Stimulated activated CD8-positive, alpha-beta memory T cell treated with anti-CD3 and anti-CD28 coated beads, Interleukin-7, amount 100 ng/mL, for 1 hour (primary cell): ENCODE data around the gene ZNF768.
A peak's percentile ranks its signal among the peaks of the same experiment; 100 is the strongest.
"Not testable (repeated sequence)": the region's sequence is repeated elsewhere in the genome, so short reads cannot be mapped to it uniquely, and the experiment has no call there.

Experiments used
- DNase-seq, 2 donors: peaks; one replicate each; pipeline ENCODE4 v3.0.0-alpha.2; 2020; ENCODE audit warnings: low read depth in 2 of 2

The ZNF768 gene

DNA sequence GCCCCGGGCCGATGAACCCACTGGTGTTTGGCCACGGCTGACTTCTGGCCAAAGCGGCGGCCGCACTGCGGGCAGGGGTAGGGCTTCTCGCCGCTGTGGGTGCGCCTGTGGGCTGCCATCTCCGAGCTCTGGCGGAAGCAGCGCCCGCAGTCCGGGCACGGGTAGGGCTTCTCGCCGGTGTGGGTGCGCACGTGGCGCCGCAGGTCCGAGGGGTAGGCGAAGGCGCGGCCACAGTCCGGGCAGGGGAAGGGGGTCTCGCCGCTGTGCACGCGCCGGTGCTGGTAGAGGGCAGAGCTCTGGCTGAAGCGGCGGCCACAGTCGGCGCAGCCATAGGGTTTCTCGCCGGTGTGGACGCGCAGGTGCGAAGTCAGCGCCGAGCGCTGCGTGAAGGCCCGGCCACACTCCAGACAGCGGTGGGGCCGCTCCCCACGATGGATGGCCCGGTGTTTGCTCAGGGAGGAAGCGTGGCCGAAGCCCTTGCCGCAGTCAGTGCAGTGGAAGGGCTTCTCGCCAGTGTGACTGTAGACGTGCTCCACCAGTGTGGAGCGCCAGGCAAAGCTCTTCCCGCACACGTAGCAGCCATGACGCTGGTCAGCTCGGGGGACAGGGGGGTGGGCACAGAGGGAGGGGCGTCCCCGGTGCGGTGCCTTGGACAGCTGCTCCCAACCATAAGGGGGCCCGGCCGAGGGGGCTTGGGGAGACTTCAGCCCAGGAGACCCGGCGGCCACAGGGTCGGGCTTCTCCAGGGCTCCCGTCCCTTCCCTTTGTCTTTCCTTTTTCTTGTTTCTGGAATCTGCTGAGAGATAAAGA is 29.2 kb upstream of the ZNF768 start:
- DNase-seq, result no peak

DNA sequence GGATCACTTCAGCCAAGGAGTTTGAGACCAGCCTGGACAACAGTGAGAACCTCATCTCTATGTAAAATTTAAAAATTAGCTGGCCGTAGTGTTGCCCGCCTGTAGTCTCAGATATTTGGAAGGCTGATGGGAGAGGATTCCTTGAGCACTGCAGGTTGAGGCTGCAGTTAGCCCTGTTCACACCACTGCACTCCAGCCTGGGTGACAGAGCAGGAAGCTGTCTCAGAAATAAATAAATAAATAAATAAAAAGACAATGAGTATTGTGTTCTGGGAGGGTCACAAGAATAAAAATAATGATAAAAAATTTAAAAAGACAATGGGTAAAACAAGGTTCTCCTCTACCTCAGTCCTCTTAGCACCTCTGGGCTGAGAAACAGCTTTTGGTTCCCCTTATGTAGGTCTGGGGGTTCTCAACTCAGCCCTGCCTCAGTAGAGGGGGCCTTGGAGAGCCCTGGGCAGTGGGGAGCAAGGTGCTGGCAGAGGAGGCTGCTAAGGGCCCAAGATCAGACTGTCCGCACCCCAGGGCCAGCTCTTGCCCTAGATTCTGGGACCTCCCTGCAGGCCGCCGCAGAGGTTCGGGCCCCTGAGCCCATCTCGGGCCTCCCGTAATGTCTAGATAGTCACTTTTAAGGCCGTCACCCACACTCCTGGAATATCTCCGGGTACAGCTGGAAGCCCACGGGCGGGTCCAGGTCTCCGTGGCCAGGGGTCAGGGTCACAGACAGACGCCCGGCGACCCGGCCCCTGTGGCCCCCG is 28.4 kb upstream of the ZNF768 start:
- no peak for DNase-seq

GRCh38 chr16:30553393-30553899 is 27.1 kb upstream of the ZNF768 start:
- DNase-seq, result no peak

DNA sequence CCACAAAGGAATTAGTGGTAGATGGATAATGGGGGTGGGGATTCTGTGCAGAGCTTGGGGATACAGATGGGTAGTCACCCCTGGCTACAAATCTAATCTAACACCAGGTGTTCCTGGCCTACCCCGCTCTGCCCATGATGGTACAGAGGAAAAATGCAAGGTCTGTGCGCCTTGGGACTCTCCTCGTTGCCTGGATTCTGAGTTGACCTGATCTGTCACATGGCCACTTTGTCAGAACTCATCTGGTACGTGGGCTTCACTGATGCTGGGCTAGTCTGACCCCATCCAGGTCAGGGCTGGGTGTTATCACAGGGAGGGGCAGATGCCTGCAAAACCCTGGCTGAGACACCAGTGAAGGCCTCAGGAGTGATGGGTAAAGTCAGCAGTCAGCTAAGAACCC is 26.6 kb upstream of the ZNF768 start:
- no peak for DNase-seq

DNA sequence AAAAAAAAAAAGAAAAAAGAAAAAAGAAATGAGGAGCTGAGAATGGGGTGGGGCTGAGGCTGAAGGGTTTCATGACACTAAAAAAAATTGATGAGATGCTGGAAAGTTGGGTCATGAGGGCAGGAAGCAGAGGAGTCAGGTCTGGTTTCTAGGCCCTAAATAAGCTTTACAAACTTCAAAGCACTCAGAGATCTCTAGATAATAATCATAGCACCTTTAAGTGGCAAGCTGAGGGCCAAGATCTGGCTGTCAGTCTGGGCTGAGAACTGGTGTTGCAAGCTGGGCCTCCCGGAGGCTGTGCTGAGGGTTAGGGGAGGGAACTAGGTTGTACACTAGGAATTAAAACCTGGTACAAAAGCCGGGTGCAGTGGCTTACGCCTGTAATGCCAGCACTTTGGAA is 25.4 kb upstream of the ZNF768 start:
- no peak for DNase-seq

GRCh38 chr16:30548416-30549253 is 22.3 kb upstream of the ZNF768 start:
- no peak for DNase-seq

DNA sequence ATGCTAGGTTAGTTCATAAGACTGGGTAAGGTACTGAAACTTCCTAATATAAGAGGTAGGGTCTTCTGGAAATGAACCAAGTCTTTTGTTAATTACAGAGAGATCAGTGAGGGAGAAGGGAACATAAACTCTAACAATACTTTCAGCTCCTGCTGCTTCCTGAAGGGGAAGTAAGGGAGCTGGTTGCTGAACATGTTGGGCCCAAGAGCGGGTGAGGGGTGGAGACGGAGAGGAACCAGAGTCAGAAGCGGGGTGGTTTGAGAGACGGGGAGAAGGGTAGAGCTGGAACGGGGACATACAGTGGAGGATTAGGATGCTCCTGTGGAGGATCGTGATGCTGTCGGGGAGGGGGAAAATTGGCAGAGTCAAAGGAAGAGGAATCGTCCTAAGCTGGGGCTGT is 19.7 kb upstream of the ZNF768 start:
- no peak for DNase-seq

DNA sequence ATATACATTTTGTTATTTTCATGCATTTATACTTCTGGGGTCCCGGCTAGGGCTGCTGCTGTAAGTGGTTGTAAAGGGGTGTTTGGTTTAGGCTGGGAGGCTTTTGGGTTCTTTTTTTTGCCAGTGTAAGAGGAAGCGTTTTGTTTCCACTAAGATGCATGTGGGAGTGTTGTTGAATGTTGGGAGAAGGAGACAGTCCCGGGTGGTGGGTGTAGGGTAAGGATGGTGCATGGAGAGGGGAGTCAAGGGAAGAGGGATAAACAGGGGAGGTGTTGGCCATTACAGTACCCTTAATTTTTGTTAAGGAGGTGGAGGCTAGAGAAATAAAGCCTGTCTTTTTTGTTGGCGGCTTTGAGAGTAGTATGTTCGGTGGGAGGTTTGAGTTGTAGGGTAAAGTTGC is 16.7 kb upstream of the ZNF768 start:
- no peak for DNase-seq

- no peak for DNase-seq
Measured at GRCh38 chr16:30541502-30542329, 15.3 kb upstream of the ZNF768 start.

DNA sequence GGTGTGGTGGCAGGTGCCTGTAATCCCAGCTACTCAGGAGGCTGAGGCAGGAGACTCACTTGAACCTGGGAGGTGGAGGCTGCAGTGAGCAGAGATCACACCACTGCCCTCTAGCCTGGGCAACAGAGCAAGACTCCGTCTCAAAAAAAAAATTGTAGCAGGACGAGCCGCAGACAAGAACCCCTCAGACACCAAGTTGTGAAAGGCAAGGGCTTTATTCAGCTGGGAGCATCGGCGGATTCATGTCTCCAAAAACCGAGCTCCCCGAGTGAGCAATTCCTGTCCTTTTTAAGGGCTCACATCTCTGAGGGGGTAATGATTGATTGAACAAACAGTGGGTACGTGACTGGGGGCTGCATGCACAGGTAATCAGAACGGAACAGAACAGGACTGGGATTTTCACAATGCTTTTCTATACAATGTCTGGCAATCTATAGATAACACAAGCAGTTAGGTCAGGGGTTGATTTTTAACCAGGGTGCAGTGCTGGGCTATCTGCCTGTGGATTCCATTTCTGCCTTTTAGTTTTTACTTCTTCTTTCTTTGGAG is 14.6 kb upstream of the ZNF768 start:
- DNase-seq, result not testable (repeated sequence)

DNA sequence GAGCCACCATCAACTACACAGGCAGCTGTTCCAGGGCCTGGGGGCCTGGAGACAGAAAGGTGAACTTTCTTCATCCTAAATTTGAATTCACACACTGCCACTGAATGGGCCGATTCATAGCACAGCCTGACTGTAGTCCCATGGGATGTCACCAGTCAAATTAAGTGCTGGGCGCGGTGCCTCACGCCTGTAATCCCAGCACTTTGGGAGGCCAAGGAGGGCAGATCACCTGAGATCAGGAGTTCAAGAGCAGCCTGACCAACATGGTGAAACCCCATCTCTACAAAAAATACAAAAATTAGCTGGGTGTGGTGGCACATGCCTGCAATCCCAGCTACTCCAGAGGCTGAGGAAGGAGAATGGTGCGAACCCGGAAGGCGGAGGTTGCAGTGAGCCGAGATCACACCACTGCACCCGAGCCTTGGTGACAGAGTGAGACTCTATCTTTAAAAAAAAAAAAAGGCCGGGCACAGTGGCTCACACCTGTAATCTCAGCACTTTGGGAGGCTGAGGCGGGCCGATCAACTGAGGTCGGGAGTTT is 13.7 kb upstream of the ZNF768 start:
- not testable (repeated sequence) for DNase-seq

DNA sequence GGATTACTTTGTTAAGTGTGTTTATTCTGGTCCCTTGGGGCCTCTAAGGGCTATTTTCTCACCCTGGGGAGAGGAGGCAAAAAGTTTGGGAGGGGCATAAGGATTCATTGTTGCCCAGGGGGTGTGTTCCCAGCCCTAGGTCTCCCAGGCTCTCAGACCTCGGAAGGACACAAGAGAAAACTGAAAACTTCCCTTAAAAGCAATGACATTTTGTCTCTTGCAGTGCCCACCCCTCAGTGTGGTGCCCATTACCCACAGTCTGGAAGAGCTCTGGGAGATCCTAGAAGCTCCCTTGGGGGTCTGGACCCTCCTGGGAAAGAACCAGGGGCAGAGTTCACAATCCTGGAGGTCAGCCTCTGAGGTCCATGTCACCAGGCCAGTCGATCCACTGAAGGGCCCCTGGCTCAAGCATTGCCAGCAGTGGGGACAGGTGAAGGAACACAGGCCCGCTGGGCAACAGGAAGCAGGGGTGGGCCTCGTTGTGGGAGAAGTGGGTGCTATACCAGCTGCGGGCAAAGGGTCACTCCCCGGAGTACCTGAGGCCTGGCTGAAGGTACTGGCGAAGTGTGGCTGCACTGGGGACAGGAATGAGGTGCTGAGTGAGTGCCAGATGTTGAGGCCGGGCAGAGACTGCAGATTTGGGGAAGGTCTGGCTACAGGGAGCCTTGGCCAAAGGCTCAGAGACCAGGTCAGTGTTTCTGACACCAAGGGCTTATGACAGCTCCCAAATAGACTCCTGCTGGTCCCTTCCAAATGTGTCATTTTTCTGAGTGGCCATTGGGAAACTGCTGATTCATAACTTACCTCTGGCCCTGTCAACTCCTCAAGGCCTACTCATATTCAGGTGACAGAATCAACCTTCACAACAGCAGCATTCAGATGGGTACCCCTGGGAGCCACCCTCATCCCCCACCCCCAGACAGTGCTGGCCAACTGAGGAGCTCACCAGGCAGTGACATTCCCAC is 12.9 kb upstream of the ZNF768 start:
- no peak for DNase-seq

GRCh38 chr16:30536391-30537024 is 10.1 kb upstream of the ZNF768 start:
- not testable (repeated sequence) for DNase-seq

DNA sequence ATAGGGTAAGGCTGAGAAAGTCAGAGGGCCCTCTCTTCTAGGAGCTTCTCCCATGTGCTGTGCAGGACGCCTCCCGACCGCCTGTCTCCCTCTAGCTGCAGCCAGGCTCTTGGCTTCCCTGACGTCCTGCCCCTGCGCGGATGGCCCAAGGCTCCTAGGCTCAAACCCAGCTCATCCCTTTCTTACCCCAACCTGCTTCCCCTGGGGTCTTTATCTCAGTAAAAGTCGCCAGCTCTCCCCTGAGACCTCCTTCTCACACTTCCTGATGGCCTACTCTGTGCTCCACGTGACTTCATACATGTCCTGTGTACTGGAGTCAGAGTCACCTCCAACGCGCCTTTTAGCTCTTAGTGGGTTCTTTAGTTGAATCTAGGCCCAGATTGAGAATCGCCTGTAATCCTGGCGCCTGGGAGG is 9.4 kb upstream of the ZNF768 start:
- DNase-seq, result no peak

GRCh38 chr16:30535106-30535776 is 8.9 kb upstream of the ZNF768 start:
- DNase-seq, result no peak

GRCh38 chr16:30534368-30535105 is 8.2 kb upstream of the ZNF768 start, which contains the start of gene ZNF747:
ZNF747 (minus strand) TSS chr16:30534858; CDS start chr16:30534679, 179 bp downstream.
- peak; percentile 81 to 84 for DNase-seq

- DNase-seq, result no peak
Measured at GRCh38 chr16:30533748-30534367, 7.5 kb upstream of the ZNF768 start.
